Activated T-helper 2 cell treated with anti-CD3 and anti-CD28 coated beads, Interferon-gamma antibody, Interleukin-2, Interleukin-4, amounts not matched to agents 10 μg/mL and 5 μg/mL and 100 μg/mL, durations not matched to agents 14 hours and 24 hours and 36 hours (primary cell): ENCODE data around the gene ZNF335. TPM values are rescaled to one million over a fixed set of nuclear protein-coding genes. Genes with fewer than 3 reads are reported as not detected.
"Not testable (repeated sequence)": the region's sequence is repeated elsewhere in the genome, so short reads cannot be mapped to it uniquely, and the experiment has no call there.

ENCODE experiments used
- DNase-seq: peaks from one replicate; pipeline ENCODE4 v3.0.0; 2021; ENCODE audit warnings: low spot score
- H3K27ac Mint-ChIP-seq: one replicate; pipeline ENCODE4 v1.8.0; 2021; ENCODE audit warnings: mixed read lengths
- H3K27me3 Mint-ChIP-seq: one replicate; pipeline ENCODE4 v1.8.0; 2021; ENCODE audit warnings: low read depth, mixed read lengths
- H3K36me3 Mint-ChIP-seq: one replicate; pipeline ENCODE4 v1.8.0; 2021; ENCODE audit warnings: low read depth, mixed read lengths
- H3K4me1 Mint-ChIP-seq: one replicate; pipeline ENCODE4 v1.8.0; 2021; ENCODE audit warnings: low read depth, mixed read lengths
- H3K4me3 Mint-ChIP-seq: one replicate; pipeline ENCODE4 v1.8.0; 2021; ENCODE audit warnings: low read depth, mild to moderate bottlenecking, moderate library complexity, mixed read lengths
- H3K9me3 Mint-ChIP-seq: one replicate; pipeline ENCODE4 v1.8.0; 2021; ENCODE audit warnings: mixed read lengths
- intact Hi-C: fragments of 100-400 bp; cut with micrococcal nuclease; formaldehyde crosslinking; loops from one replicate; pipeline ENCODE4 v1.15.1; 2023
- total RNA-seq: library from RNA; stranded (reverse); gene quantifications from 2 replicates; pipeline ENCODE4 v1.2.3, GENCODE V29; 2022

Gene ZNF335
- total RNA-seq, 1 donor from 2014 or later: 35.7 TPM

DNA sequence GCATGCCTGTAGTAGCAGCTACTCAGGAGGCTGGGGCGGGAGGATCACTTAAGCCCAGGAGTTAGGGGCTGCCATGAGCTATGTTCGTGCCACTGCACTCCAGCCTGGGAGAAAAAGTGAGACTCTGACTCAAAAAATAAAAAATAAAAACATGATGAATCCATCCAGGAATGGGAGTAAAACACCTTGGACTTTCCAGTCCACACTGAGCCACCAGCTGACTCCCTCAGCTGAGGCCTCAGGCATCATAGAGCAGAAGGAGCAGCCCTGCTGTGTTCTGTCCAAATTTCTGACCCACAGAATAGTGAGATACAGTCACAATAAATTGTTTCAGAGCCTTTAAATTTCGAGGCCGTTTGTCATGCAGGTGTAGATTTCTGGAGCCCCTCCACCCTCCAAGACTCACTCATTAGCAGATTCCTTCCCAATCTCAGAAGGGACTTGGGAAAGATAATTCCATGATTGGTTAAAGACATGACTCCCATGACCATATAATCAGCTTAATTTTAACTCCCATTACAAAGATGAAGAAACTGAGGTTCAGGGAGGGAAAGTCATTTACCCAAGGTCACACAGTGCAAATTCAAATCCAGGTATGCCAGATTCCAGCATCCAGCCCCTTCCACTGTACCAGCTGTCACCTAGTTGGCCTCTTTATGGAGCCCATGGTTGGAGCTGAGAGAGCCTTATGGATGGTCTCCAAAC, 27.7 kb upstream of the ZNF335 start:
- H3K4me1 Mint-ChIP-seq: peaks cover 44% of the 10 kb centered on the region
- H3K27me3 Mint-ChIP-seq: peaks cover 16% of the 10 kb centered on the region
- intact Hi-C loops: no loop called here

DNA sequence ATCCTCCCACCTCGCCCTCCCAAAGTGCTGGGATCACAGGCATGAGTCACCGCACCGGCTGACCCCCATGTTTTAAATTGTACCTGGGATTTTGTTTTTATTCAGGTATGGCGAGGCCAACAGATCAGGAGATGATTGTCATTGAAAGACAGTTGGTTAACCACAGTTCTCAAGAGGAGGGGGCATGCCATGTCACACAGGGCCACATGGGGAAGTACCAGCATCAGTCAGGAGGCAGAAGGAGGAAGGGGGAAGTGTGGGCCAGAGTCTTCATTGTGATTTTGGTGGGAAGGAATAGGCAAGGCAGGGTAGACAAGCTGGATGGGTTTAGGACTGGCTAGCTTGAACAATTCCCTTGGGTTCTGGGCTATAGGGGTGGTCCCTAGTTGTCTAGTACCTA, 26.8 kb upstream of the ZNF335 start:
- peaks cover 13% of the 10 kb centered on the region for H3K27me3 Mint-ChIP-seq
- no peak for DNase-seq
- no peak overlapping the region for H3K27ac Mint-ChIP-seq
- intact Hi-C loops: no loop called here
- peaks cover 37% of the 10 kb centered on the region for H3K4me1 Mint-ChIP-seq
- no peak overlapping the region for H3K4me3 Mint-ChIP-seq
- H3K36me3 Mint-ChIP-seq: no peaks in the 10 kb centered on the region
- H3K9me3 Mint-ChIP-seq: no peaks in the 10 kb centered on the region

More for the DNA sequence above, 27.7 kb upstream of the ZNF335 start:
- Mint-ChIP-seq H3K4me3 (no peak overlapping the region), H3K36me3 (no peaks in the 10 kb centered on the region), H3K9me3 (no peaks in the 10 kb centered on the region), H3K27ac (no peak overlapping the region)
- no peak for DNase-seq

DNA sequence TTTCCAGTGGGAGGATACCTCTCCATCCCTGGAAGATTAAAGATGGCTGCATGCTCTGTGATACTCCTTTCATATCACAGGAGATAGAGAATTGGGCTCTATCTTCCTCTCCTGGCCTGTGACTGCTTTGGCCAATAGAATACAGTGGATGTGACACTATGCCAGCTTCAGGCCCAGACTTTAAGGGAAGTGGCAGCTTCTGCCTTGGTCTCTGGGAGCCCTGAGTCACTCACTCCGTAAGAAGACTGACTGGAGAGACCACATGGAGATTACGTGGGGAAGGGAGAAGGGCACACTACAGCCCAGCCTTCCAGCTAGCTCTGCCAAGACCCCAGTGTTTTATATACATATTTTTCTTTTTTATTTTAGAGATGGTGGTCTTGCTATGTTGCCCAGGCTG, 26.3 kb upstream of the ZNF335 start:
- Mint-ChIP-seq H3K4me3 (no peak overlapping the region), H3K9me3 (no peaks in the 10 kb centered on the region), H3K36me3 (no peaks in the 10 kb centered on the region), H3K27me3 (peaks cover 9% of the 10 kb centered on the region), H3K27ac (no peak overlapping the region), H3K4me1 (peaks cover 38% of the 10 kb centered on the region)
- intact Hi-C loops: no loop called here
- no peak for DNase-seq

GRCh38 chr20:45997187-45997586, 25.2 kb upstream of the ZNF335 start:
- intact Hi-C loops: no loop called here
- Mint-ChIP-seq H3K4me3 (no peak overlapping the region), H3K27me3 (peaks cover 13% of the 10 kb centered on the region), H3K27ac (no peak overlapping the region), H3K9me3 (no peaks in the 10 kb centered on the region), H3K4me1 (peaks cover 38% of the 10 kb centered on the region), H3K36me3 (no peaks in the 10 kb centered on the region)
- DNase-seq: no peak

DNA sequence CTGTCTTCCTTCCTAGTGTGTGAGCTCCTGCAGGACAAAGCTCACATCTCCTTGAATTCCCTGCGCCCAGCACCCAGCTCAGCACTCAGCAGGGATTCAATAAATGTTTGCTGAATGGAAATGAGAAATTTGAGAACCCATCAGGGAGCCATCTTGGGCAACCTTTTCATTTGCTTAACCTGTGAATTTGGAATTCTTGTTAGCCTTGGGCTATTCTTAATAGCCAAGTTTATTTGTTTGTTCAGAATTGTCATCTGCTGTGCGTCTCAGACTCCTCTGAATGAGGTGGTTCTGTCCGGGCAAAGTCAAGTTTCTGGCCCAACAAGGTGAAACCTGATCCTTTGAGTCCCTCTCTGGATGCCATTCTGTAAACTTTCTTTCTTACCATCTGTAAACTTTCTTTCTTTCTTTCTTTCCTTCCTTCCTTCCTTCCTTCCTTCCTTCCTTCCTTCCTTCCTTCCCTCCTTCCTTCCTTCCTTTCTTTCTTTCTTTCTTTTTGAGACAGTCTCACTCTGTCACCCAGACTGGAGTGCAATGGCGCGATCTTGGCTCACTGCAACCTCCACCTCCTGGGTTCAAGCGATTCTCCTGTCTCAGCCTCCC, 23.6 kb upstream of the ZNF335 start:
- H3K36me3 Mint-ChIP-seq, H3K4me3 Mint-ChIP-seq, intact Hi-C loops, DNase-seq, H3K27ac Mint-ChIP-seq, H3K9me3 Mint-ChIP-seq: not testable (repeated sequence)
- Mint-ChIP-seq H3K27me3 (peaks cover 15% of the 10 kb centered on the region), H3K4me1 (peaks cover 36% of the 10 kb centered on the region)

DNA sequence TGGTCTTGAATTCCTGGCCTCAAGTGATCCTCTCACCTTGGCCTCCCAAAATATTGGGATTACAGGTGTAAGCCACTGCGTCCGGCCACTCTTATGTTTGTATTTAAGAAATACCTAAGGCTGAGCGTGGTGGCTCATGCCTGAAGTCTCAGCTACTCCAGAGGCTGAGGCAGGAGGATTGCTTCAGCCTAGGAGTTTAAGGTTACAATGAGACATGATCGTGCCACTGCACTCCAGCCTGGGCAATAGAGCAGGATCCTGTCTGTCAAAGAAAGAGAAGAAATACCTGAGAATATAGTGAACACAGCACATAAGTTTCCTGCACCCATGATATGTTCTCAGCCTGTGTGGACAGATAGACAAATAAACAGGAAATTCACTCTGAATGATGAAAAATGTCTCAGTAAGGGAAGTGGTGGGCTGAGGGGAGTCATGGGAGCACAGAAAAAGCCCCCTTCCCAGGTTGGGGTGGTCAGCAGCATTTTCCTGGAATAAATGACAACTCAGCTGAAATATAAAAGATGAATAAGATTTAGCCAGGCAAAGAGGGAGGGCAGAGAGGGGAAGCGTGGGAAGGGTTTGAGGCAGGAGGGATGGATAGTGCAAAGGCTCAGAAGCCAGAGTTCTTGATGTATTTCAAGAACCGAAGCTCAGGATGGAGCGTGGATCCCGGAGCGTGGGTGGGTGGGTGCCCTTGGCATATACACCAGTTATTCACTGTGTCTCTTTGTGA, 22.9 kb upstream of the ZNF335 start:
- intact Hi-C loops: no loop called here
- Mint-ChIP-seq H3K36me3 (no peaks in the 10 kb centered on the region), H3K4me1 (peaks cover 31% of the 10 kb centered on the region), H3K9me3 (no peaks in the 10 kb centered on the region), H3K4me3 (no peak overlapping the region), H3K27me3 (peaks cover 15% of the 10 kb centered on the region), H3K27ac (no peak overlapping the region)
- no peak for DNase-seq

GRCh38 chr20:45993197-45993951, 21.4 kb upstream of the ZNF335 start:
- no peak for DNase-seq
- H3K4me1 Mint-ChIP-seq: peaks cover 19% of the 10 kb centered on the region
- peaks cover 18% of the 10 kb centered on the region for H3K27me3 Mint-ChIP-seq

DNA sequence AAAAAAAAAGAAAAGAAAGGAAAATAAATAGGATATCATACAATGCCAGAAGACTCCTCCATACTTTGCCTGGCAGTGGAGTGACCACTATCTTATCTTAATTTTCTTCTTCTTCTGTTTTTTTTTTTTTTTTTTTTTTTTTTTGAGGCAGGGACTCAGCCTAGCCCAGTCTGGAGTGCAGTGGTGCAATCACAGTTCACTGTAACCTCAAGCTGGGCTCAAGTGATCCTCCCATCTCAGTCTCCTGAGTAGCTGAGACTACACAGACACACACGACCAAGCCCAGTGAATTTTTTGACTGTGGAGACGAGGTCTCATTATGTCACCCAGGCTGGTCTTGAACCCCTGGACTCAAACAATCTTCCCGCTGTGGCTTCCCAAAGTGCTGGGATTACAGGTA, 19.6 kb upstream of the ZNF335 start:
- Mint-ChIP-seq H3K27me3 (peaks cover 25% of the 10 kb centered on the region), H3K36me3 (no peaks in the 10 kb centered on the region), H3K4me1 (peaks cover 9% of the 10 kb centered on the region), H3K27ac (no peak overlapping the region), H3K4me3 (no peak overlapping the region), H3K9me3 (no peaks in the 10 kb centered on the region)
- intact Hi-C loops: no loop called here
- no peak for DNase-seq

More at GRCh38 chr20:45993197-45993951, 21.4 kb upstream of the ZNF335 start:
- Mint-ChIP-seq H3K27ac (no peak overlapping the region), H3K4me3 (no peak overlapping the region), H3K36me3 (no peaks in the 10 kb centered on the region), H3K9me3 (no peaks in the 10 kb centered on the region)
- intact Hi-C loops: no loop called here

GRCh38 chr20:45988830-45989229, 16.8 kb upstream of the ZNF335 start:
- peaks cover 23% of the 10 kb centered on the region for H3K27me3 Mint-ChIP-seq
- DNase-seq, H3K9me3 Mint-ChIP-seq, H3K27ac Mint-ChIP-seq, intact Hi-C loops, H3K36me3 Mint-ChIP-seq, H3K4me3 Mint-ChIP-seq, H3K4me1 Mint-ChIP-seq: not testable (repeated sequence)

DNA sequence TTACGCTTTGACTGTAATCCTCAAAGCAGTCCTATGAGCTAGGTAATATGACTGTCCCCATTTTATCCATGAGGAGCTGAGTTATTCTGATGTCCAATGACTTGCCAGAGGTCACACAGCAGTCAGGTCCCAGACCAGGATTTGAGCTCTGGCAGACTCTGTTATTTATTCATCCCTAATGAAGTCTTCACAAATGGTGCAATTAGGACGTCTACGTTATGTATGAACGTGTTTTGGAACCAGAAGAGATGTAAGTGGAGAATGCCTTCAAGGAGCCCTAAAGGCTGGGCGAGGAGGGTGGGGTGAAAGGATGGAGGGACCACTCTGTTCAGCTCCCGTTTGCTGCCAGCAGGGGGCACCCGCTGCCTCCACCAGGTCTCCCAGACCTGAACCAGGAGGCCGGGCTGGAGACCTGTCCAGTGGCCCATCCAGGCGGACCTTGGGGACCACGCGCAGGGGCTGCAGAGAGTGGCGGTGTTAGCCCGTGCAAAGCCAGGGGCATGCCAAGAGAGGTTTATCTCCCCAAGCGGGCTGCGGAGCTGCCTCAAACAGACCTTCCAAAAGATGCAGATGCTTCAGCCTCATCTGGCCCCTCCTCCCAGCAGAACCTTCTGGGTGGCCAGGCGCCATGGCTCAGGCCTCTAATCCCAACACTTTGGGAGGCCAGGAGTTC, 15.2 kb upstream of the ZNF335 start:
- Mint-ChIP-seq H3K27me3 (peaks cover 19% of the 10 kb centered on the region), H3K4me3 (no peak overlapping the region), H3K9me3 (no peaks in the 10 kb centered on the region), H3K4me1 (peaks cover 6% of the 10 kb centered on the region), H3K27ac (no peak overlapping the region), H3K36me3 (no peaks in the 10 kb centered on the region)
- intact Hi-C loops: loop anchor here (1.0 kb wide), 1 partner anchor 25 kb away; no protein-coding TSS in a partner anchor
- DNase-seq: peak; percentile 61

DNA sequence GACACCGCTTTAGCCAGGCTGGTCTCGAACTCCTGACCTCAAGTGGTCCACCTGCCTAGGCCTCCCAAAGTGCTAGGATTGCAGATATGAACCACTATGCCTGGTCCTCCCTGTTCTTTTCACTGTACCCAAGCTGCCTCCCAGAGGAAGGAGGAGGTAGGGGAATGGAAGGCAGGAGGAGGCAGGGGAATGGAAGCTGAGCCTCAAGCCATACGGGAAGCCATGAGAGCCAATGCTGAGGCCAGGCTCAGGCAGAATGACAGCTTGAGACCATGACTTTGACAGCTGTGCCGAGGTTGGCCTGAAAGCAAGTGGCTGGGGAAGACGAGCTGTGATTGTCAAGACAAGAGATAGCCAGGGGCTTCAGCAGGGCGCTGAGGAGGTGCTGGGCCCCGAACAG, 13.6 kb upstream of the ZNF335 start:
- H3K27me3 Mint-ChIP-seq: peaks cover 18% of the 10 kb centered on the region
- DNase-seq: no peak
- intact Hi-C loops: no loop called here
- peaks cover 6% of the 10 kb centered on the region for H3K4me1 Mint-ChIP-seq
- H3K4me3 Mint-ChIP-seq: no peak overlapping the region
- no peaks in the 10 kb centered on the region for H3K9me3 Mint-ChIP-seq
- no peak overlapping the region for H3K27ac Mint-ChIP-seq
- no peaks in the 10 kb centered on the region for H3K36me3 Mint-ChIP-seq

GRCh38 chr20:45983279-45983743, 11.3 kb upstream of the ZNF335 start:
- Mint-ChIP-seq H3K4me1 (peaks cover 6% of the 10 kb centered on the region), H3K4me3 (no peak overlapping the region), H3K27me3 (peaks cover 22% of the 10 kb centered on the region), H3K27ac (no peak overlapping the region), H3K9me3 (no peaks in the 10 kb centered on the region), H3K36me3 (no peaks in the 10 kb centered on the region)
- intact Hi-C loops: no loop called here
- no peak for DNase-seq
